Prostate gland (tissue), 2 donors: ENCODE results near the gene TMUB1.

Source experiments
- CTCF ChIP-seq, 4 experiments: fragments of 200-600 bp in 2 of 4; fragments of 450-650 bp in 2 of 4; sonication (generic) in 2 of 4; IDR thresholded peaks; 1 replicate in 3 of 4; 2 replicates in 1 of 4; pipeline ENCODE4 v1.5.1; 2016 to 2019; ENCODE audit warnings: antibody characterized with exemption in 4 of 4, mild to moderate bottlenecking in 2 of 4, moderate library complexity in 2 of 4
- POLR2A ChIP-seq: fragments of 450-650 bp; IDR thresholded peaks from one replicate; pipeline ENCODE4 v1.6.1; 2016; ENCODE audit warnings: antibody characterized with exemption, mild to moderate bottlenecking
- POLR2AphosphoS5 ChIP-seq: sonication (generic); formaldehyde crosslinking; IDR thresholded peaks from one replicate; pipeline ENCODE4 v1.6.1; 2017; ENCODE audit warnings: antibody characterized with exemption

- TF ChIP-seq CTCF (IDR thresholded peaks at IDR 0.05) (no peak), POLR2AphosphoS5 (no peak), POLR2A (no peak)
These were observed 16.4 kb upstream of the TMUB1 start for GRCh38 chr7:151099486-151100211.
